Measurements from ENCODE around the gene FBXL3.
"Not testable (repeated sequence)": the region's sequence is repeated elsewhere in the genome, so short reads cannot be mapped to it uniquely, and the experiment has no call there.

FBXL3 gene

GRCh38 chr13:77009011-77009410 is 17.9 kb downstream of the FBXL3 start:
- Mint-ChIP-seq H3K4me3 (no peak overlapping the region), H3K36me3 (peaks cover 13% of the 10 kb centered on the region), H3K27ac (peak overlapping the region; percentile 72)

GRCh38 chr13:77008337-77008736 is 18.6 kb downstream of the FBXL3 start:
- H3K4me3 Mint-ChIP-seq, H3K9me3 Mint-ChIP-seq, H3K36me3 Mint-ChIP-seq, H3K27me3 Mint-ChIP-seq: not testable (repeated sequence)
- peak overlapping the region; percentile 72 for H3K27ac Mint-ChIP-seq
- peaks cover 44% of the 10 kb centered on the region for H3K4me1 Mint-ChIP-seq

More at GRCh38 chr13:77009011-77009410, 17.9 kb downstream of the FBXL3 start:
- peaks cover 51% of the 10 kb centered on the region for H3K4me1 Mint-ChIP-seq
- H3K27me3 Mint-ChIP-seq = no peaks in the 10 kb centered on the region
- no peaks in the 10 kb centered on the region for H3K9me3 Mint-ChIP-seq

GRCh38 chr13:77002590-77003190 is 24.3 kb downstream of the FBXL3 start:
- peak overlapping the region; percentile 86 for H3K27ac Mint-ChIP-seq

GRCh38 chr13:77001963-77002587 is 24.9 kb downstream of the FBXL3 start:
- H3K27ac Mint-ChIP-seq = peak overlapping the region; percentile 86
- peaks cover 6% of the 10 kb centered on the region for H3K36me3 Mint-ChIP-seq
- H3K4me1 Mint-ChIP-seq = peaks cover 50% of the 10 kb centered on the region

More at GRCh38 chr13:77002590-77003190, 24.3 kb downstream of the FBXL3 start:
- peaks cover 51% of the 10 kb centered on the region for H3K4me1 Mint-ChIP-seq
- H3K36me3 Mint-ChIP-seq = peaks cover 6% of the 10 kb centered on the region
- no peaks in the 10 kb centered on the region for H3K9me3 Mint-ChIP-seq
- H3K27me3 Mint-ChIP-seq = no peaks in the 10 kb centered on the region
- no peak overlapping the region for H3K4me3 Mint-ChIP-seq

GRCh38 chr13:77001540-77001939 is 25.4 kb downstream of the FBXL3 start:
- no peaks in the 10 kb centered on the region for H3K9me3 Mint-ChIP-seq
- peak overlapping the region; percentile 84 for H3K27ac Mint-ChIP-seq
- peaks cover 8% of the 10 kb centered on the region for H3K36me3 Mint-ChIP-seq
- peaks cover 50% of the 10 kb centered on the region for H3K4me1 Mint-ChIP-seq
- no peaks in the 10 kb centered on the region for H3K27me3 Mint-ChIP-seq
- no peak overlapping the region for H3K4me3 Mint-ChIP-seq

More at GRCh38 chr13:77001963-77002587, 24.9 kb downstream of the FBXL3 start:
- H3K27me3 Mint-ChIP-seq = no peaks in the 10 kb centered on the region
- H3K4me3 Mint-ChIP-seq = no peak overlapping the region
- no peaks in the 10 kb centered on the region for H3K9me3 Mint-ChIP-seq

- Mint-ChIP-seq H3K4me3 (no peak overlapping the region), H3K27me3 (no peaks in the 10 kb centered on the region), H3K4me1 (peaks cover 50% of the 10 kb centered on the region), H3K36me3 (peaks cover 11% of the 10 kb centered on the region), H3K9me3 (no peaks in the 10 kb centered on the region), H3K27ac (no peak overlapping the region)
Observed at GRCh38 chr13:77000475-77000874, 26.5 kb downstream of the FBXL3 start.

GRCh38 chr13:76994281-76994680 is 32.7 kb downstream of the FBXL3 start:
- peaks cover 11% of the 10 kb centered on the region for H3K36me3 Mint-ChIP-seq
- H3K27ac Mint-ChIP-seq = peak overlapping the region; percentile 65
- H3K4me3 Mint-ChIP-seq = peak overlapping the region; percentile 98
- no peaks in the 10 kb centered on the region for H3K27me3 Mint-ChIP-seq
- H3K9me3 Mint-ChIP-seq = no peaks in the 10 kb centered on the region
- H3K4me1 Mint-ChIP-seq = peaks cover 66% of the 10 kb centered on the region

GRCh38 chr13:76993473-76993872 is 33.5 kb downstream of the FBXL3 start:
- H3K36me3 Mint-ChIP-seq = peaks cover 6% of the 10 kb centered on the region
- no peaks in the 10 kb centered on the region for H3K27me3 Mint-ChIP-seq
- peak overlapping the region; percentile 98 for H3K4me3 Mint-ChIP-seq
- H3K4me1 Mint-ChIP-seq = peaks cover 64% of the 10 kb centered on the region
- H3K27ac Mint-ChIP-seq = peak overlapping the region; percentile 44
- H3K9me3 Mint-ChIP-seq = no peaks in the 10 kb centered on the region

- H3K27ac Mint-ChIP-seq = peak overlapping the region; percentile 97
- peaks cover 59% of the 10 kb centered on the region for H3K4me1 Mint-ChIP-seq
- peaks cover 5% of the 10 kb centered on the region for H3K36me3 Mint-ChIP-seq
- H3K4me3 Mint-ChIP-seq = peak overlapping the region; percentile 98
- H3K27me3 Mint-ChIP-seq = no peaks in the 10 kb centered on the region
- H3K9me3 Mint-ChIP-seq = no peaks in the 10 kb centered on the region
Observed at GRCh38 chr13:76993021-76993420, 33.9 kb downstream of the FBXL3 start.

GRCh38 chr13:76992548-76993001 is 34.4 kb downstream of the FBXL3 start:
- Mint-ChIP-seq H3K4me3 (peak overlapping the region; percentile 98), H3K27me3 (no peaks in the 10 kb centered on the region), H3K9me3 (no peaks in the 10 kb centered on the region), H3K27ac (peak overlapping the region; percentile 97), H3K4me1 (peaks cover 55% of the 10 kb centered on the region), H3K36me3 (peaks cover 5% of the 10 kb centered on the region)

- Mint-ChIP-seq H3K27me3 (no peaks in the 10 kb centered on the region), H3K9me3 (no peaks in the 10 kb centered on the region), H3K27ac (peak within 1 kb of the TSS; percentile 97), H3K4me3 (peak within 1 kb of the TSS; percentile 98), H3K4me1 (peaks cover 52% of the 10 kb centered on the region), H3K36me3 (peaks cover 5% of the 10 kb centered on the region)
Observed at GRCh38 chr13:76991796-76992547, 35.0 kb downstream of the FBXL3 start, which contains the start of gene CLN5. TSS of gene CLN5 (plus strand) at chr13:76992081. CDS start at chr13:76992099, 18 bp downstream.

GRCh38 chr13:76991432-76991795 is 35.5 kb downstream of the FBXL3 start:
- Mint-ChIP-seq H3K36me3 (peaks cover 2% of the 10 kb centered on the region), H3K4me1 (peaks cover 48% of the 10 kb centered on the region), H3K4me3 (peak overlapping the region; percentile 98), H3K9me3 (no peaks in the 10 kb centered on the region), H3K27ac (peak overlapping the region; percentile 97), H3K27me3 (no peaks in the 10 kb centered on the region)

- peaks cover 5% of the 10 kb centered on the region for H3K4me1 Mint-ChIP-seq
- H3K27ac Mint-ChIP-seq = no peak overlapping the region
- H3K4me3 Mint-ChIP-seq = no peak overlapping the region
- H3K9me3 Mint-ChIP-seq = no peaks in the 10 kb centered on the region
- peaks cover 13% of the 10 kb centered on the region for H3K27me3 Mint-ChIP-seq
- H3K36me3 Mint-ChIP-seq = peaks cover 1% of the 10 kb centered on the region
Observed at GRCh38 chr13:76983676-76984075, 43.3 kb downstream of the FBXL3 start.

- peaks cover 5% of the 10 kb centered on the region for H3K4me1 Mint-ChIP-seq
- peaks cover 1% of the 10 kb centered on the region for H3K36me3 Mint-ChIP-seq
- H3K27ac Mint-ChIP-seq = peak overlapping the region; percentile 57
- H3K27me3 Mint-ChIP-seq = peaks cover 13% of the 10 kb centered on the region
- H3K9me3 Mint-ChIP-seq = no peaks in the 10 kb centered on the region
- no peak overlapping the region for H3K4me3 Mint-ChIP-seq
Observed at GRCh38 chr13:76982061-76982460, 44.9 kb downstream of the FBXL3 start.

GRCh38 chr13:76980075-76980718 is 46.8 kb downstream of the FBXL3 start:
- Mint-ChIP-seq H3K4me3 (peak overlapping the region; percentile 57), H3K9me3 (no peaks in the 10 kb centered on the region), H3K4me1 (peaks cover 10% of the 10 kb centered on the region), H3K27ac (no peak overlapping the region), H3K27me3 (peaks cover 16% of the 10 kb centered on the region), H3K36me3 (peaks cover 1% of the 10 kb centered on the region)

Data from activated naive CD4-positive, alpha-beta T cell treated with anti-CD3 and anti-CD28 coated beads, Interleukin-2, amount 50 U/mL, for 24 hours (primary cell).